HG02885 (cell line): Measurements from ENCODE around the gene RAB31.

Source experiments
- ATAC-seq: cut with Tn5 transposase; IDR thresholded peaks from one replicate; pipeline ENCODE4 v1.9.1; 2021; ENCODE audit warnings: mild to moderate bottlenecking; ENCODE audit not compliant: unreplicated experiment, poor library complexity

Gene RAB31

DNA sequence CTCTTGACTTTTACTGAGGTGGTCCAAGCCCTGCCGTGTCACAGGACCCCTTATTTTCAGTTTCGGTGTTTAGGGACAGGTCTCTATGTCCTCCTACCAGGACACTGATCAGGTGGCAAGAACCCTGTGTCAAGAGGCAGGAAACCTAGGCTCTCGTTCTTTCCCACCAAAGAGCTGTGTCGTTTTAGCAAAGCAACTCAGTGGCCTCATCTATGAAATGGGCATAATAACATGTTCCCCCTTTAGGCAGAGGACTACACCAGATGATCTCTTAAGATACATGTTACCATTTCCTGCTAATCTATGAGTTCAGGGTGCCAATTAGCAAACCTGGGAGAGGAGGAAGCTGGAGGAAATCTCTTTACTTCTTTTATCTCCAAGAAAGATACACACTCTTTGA is 1.9 kb downstream of the RAB31 start:
- no peak for ATAC-seq

DNA sequence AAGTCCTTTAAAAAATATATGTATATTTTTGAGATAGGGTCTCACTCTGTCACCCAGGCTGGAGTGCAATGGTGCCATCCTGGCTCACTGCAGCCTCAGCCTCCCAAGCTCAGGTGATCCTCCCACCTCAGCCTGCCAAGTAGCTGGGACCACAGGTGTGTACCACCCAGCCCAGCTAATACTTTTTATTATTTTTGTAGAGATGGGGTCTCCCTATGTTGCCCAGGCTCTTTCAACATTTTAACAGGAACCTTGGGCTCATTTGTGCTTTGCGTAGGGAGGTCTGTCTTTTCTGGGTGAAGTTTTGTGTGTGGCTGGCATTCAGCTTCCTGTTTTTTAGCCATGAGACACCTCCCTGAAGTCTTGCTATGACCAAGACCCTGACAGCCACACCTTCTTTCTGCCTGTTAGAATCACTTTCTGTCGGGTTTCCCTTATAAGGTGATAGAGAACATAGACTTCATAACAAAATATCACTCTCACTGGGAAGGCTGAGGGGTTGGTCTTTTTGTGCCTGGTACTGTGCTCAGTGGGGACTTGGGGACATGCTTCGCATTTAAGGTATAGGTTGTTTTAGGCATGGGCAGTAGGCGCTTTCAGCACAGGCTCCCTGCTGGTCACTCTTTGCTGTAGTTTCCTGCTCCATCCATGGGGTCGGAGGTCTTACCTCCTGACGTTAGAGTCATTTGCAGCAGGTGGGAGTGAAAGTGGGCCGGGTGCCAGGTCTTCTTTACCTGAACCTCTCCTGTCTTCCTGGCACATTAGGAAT is 3.4 kb downstream of the RAB31 start:
- peak; percentile 61 for ATAC-seq

DNA sequence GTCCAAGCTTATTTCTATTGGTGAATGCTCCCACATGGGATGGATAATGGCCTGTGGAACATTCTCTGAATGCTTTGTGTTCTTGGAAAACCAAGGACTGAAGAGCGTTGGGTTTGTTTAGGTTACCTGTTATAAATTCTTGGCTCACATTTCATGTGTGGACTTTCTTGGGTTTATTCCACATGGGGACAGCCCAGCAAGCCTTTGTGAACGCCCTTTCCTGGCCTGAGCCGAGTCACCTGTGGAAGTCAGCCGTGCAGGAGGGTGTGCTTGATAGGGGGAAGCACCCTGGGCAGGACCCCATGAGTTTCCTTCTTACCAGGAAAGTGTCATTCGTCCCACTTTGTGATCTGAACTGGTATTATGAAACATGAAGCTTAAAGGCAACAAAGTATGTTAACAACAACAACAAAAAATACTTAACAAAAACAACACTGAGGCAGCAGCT is 4.1 kb downstream of the RAB31 start:
- ATAC-seq = no peak

DNA sequence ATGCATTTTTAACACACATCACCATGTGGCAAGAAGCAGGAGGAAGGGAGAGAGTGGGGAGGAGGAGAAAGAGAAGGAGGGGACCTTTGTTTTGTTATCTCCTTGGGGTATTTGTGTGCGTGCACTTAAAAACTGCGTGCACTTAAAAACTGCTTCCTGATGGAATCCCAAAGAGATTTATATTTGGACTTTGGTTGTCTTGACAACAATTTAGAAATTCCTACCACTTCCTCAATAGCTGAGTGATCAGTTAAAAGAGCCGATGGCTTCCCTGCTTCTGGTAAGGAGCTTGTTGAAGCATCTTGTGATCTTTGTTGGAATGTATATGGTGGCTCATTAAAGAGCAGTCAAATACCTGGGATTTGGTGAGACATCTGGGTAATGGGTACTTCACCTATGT is 4.5 kb downstream of the RAB31 start:
- ATAC-seq = no peak

DNA sequence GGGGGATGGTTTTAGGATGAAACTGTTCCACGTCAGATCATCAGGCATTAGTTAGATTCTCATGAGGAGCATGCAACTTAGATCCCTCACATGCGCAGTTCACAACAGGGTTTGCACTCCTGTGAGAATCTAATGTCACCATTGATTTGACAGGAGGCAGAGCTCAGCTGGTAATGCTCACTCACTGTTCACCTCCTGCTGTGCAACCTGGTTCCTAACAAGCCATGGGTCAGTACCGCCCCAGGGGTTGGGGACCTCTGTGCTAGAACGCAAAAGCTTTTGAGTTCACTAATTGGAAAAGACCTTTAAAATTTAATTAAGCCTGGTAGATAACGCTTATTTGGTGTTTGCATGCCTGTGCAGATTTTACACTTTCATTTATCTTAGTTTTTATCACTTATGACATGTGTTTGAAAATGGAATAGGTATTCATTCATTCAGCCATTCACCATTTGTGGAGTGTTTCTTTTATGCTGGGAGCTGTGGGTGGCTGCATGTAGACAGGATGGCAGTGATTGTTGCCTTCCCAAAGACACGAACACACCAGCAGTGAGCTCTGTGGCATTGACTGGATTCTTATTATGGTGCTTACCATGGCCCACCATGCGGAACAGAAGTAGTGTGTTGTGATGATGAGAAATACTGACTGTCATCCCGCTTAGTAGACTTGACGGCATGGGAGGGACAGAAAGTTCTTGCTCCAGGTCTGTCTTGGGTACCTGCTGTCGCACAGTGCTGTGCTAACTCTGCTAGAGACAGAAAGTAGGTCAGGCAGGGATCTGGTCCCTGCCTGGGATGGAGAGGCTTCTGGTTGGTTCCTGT is 6.4 kb downstream of the RAB31 start:
- ATAC-seq = no peak

DNA sequence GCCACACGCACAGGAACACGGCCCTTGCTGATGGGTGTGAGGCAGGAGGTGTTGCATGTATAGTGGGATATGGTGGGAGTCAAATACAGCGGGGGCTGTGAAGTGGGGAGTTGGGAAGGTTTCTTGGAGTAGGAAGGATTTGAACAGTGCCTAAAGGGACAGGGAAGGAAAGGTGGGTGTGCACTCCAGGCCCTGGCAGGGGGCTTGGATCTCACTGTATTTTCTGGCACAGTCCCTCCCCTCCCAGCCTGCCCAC is 6.9 kb downstream of the RAB31 start:
- ATAC-seq = no peak

DNA sequence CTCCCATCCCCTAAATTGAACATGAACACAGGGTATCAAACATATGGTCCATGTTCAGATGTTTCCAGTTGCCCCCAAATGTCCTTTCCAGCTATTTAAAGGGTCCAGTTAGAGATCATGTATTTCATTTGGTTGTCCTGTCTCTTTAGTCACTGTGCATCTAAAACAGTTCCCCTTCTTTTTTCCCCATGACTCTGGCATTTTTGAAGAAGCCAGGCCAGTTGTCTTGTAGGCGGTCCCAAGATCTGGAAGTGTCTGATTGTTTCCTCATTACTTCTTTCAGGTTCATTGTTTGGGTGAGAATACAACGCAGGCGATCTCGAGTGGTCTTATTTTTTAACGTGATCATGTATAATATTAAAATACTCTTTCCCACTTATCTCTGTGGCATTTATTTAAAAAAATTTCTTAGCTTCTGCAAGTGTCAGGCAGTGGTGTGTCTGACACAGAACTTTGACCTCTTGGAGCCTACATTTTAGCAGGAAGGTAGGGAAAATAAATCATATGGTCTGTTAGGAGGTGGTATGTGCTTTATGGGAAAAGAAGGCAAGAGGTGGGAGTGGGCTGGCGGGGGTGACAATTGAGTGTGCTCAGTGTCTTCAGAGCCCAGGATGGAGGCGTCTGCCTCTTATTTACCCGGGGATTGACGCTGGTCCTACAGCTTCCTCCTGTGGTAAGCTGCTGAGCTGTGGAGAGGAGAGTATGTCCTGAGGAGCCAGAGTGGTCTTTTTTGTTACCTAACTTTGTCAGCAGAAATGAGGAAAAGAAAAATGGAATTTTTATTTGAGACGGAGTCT is 8.1 kb downstream of the RAB31 start:
- no peak for ATAC-seq

DNA sequence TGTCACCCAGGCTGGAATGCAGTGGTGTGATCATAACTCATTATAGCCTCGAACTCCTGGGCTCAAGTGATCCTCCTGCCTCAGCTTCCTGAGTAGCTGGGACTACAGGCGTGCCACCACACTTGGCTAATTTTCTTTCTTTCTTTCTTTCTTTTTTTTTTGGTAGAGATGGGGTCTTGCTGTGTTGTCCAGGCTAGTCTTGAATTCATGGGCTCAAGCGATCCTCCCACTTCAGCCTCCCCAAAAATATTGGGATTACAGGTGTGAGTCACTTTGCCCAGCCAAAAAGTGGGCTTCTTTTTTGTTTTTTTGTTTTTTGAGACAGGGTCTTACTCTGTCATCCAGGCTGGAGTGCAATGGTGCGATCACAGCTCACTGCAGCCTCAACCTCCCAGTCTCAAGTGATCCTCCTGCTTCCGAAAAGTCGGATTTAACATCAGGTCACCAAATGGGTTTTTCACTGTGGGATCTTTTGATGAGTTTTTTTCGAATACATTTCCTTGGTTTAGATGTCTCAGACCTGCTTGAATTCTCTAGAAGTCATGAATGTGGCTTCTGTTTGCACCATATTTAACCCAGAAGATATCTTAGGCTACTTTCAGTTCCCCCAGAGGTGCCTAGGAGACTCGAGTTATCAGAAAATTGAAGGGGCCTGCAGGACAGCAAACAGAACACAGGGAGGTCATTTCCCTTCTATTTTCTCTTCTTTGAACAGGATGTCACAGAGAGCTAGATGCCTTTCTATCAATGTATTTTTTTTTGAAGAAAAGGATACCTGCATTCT is 8.9 kb downstream of the RAB31 start:
- peak; percentile 77 for ATAC-seq

DNA sequence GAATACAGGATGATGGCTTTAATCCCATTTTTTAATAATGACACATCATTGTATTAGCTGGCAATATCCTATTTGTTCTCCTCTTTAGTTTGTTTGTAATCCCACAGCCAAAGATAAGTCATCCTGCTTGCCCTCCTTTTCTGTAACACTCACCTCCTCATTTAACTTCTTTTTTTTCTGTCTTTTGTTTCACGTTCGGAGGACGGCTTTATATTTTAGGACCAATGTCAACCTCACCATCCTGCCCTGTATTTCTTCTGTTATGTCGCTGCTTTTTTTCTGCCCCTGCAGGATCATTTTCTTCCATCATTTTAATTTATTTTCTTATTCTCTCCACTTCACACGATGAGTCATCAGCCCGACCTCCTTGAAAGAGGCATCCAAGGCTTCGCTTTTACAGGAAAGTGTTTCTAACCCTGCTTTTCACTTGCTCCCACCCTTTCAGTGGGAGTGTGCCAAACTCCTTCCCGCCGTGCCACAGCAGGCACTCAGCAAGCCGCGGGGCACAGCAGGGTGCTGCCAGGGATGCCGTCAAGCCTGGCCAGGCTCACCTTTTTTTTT is 11.4 kb downstream of the RAB31 start:
- ATAC-seq = no peak

DNA sequence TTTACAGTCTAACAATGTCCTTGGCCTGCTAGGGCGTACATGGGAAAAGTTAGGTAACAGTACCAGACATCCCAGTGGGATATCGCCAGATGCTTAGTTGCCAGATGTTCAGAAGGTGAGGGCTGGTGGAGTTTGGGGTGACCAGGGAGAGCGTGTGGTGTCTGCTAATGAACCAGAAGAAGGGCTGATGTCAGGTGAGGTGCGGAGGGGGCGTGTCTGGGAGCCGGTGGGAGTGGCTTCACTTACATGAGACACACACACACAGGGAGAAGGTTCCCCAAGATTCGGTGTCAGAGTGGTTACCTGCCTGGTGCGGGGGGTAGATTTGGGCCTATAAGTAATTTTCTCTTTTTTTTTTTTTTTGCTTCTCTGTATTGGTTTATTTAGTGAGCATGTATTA is 12.2 kb downstream of the RAB31 start:
- no peak for ATAC-seq

DNA sequence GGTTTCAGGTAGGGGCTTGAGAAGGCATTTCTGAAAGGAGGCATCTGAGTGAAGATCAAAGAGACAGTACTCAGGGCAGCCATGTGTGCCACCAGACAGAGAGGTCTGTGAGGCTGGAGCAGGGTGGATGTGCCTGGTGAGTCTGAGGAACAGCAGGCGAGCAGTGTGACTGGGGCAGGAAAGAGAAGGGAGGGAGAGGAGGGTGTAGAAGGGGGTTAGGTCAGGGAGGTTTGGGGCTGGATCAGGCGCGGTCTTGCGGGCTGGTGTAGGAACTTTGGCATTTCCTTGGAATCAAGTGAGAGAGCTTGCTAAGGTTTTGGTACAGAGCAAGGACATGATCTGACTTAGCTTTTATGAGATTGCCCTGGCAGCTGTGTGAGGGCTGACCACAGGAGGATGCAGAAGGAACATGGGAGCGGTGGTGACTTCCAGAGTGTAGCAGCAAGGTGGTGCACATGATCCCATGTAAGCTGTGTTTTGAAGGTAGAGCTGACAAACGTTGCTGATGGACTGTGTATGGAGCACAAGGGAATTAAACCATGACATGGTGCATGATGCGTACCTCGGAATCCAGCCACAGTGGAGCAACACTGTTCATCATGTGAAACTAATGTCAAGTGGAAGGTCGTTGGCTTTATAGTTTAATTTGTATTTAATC is 13.9 kb downstream of the RAB31 start:
- ATAC-seq = no peak

DNA sequence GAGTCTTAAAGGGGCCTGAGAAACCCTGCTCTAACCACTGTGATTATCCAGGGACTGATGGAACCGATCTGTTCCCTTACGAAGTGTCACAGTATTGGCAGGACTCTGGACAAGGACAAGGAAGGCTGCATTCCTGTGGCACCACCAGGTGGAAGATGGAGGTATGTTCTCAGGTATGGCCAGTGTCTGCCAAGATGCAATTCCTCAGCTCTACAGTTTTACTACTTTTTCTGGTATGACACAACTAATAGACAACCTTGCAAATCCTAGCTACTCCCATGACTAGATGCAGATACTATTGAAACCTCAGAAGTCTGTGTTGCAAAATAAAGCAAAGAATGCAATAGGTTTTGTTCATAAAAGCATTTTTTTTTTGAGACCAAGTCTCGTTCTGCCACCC is 14.6 kb downstream of the RAB31 start:
- ATAC-seq = no peak

DNA sequence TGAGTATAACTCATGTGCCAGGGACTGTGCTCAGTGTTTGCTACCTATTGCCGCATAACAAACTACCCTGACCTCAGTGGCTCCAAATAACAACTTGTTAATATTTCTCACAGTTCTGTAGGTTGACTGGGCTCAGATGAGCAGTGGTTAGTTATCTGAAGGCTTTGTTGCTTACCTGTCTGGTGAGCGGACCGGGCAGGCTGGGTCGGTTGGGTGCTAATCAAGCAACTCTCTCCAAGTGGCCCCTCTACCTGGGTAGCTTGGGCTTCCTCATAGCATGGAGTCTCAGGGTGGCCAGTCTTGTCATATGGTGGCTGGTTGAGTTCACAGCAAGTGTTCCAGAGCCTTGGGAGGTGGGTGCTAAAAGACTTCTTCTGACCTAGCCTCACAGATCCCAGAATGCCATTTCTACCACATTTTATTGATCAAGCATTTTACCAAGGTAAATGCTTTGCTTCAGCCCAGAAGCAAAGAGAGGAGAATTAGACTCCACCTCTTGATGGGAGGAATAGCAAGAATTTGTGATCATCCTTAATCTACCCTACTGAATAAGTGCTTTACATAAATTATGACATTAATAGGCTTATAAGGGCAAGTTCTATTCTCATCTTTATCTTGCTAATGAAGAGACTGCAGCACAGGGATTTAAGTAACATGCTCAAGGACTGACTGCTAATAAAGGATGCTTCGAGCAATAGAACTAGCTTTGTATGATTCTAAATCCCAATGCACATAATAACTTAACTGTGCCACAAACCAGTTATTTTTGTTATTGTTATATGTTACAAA is 16.9 kb downstream of the RAB31 start:
- ATAC-seq = no peak

DNA sequence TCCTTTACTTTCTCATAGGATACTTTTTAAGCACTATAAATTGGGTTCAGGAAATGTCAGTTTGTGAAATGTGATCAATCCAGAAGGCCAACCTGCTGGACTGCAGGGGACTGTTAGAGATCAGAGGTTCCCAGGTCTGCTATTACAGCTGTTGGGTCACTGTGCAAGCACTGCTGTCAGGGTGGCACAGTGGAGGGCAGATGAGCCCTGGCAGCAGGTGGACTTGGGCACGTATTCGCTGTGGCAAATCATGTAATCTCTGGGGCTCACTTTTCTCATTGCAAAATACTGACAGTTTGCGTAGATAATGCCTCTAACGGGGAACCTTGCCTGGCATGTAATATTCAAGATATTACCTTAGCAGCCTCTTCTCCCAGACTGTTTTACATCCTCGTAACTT is 18.1 kb downstream of the RAB31 start:
- ATAC-seq = no peak

DNA sequence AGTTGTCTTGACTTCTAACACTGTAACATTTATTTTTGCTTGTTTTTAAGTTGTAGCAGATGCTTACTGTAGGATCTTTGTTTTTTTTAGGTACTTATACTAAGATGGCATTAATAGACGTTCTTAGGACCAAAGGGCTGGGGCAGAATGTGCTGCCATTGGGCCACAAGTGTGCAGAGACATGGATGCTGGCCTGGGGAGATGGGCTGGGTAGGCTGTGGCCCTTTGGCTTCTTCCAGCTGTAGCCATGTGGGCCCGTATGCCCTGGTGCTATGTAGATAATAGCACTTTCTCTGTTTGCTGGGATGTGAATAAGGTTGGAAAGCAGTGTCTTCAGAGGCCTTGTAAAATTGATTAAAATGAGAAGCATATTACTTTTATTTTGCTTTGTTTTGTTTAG is 18.8 kb downstream of the RAB31 start:
- no peak for ATAC-seq

DNA sequence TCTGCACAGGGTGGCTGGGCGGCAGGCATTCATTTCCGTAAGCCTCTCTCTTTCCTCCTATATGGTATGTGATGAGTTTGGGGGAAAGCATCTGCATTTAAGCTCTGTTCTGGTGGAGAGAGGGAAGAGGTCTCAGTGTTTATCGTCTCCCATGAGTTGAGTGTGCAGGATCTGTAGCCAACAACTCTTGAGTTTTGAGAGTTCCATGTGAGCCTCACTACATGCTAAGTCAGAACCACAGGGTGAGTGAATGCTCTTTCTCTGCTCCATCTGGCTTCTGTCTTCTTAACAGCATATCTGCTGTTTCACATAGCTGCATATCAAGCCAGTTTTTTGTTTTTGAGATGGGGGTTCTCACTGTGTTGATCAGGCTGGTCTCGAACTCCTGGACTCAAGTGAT is 22.7 kb downstream of the RAB31 start:
- no peak for ATAC-seq

DNA sequence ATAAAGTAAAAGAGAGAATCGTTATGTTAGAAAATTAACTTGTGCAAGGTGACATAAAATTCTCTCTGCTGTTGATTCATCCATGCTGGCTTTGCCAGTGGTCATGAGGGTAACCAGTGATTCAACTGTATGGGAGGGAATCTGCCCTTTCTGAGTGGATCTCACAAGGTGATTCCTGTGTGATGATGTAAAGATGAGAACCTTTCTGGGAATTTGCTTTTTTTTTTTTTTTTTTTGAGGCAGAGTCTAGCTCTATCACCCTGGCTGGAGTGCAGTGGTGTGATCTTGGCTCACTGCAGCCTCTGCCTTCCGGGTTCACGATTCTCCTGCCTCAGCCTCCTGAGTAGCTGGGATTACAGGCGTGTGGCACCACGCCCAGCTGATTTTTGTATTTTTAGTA is 23.3 kb downstream of the RAB31 start:
- no peak for ATAC-seq

DNA sequence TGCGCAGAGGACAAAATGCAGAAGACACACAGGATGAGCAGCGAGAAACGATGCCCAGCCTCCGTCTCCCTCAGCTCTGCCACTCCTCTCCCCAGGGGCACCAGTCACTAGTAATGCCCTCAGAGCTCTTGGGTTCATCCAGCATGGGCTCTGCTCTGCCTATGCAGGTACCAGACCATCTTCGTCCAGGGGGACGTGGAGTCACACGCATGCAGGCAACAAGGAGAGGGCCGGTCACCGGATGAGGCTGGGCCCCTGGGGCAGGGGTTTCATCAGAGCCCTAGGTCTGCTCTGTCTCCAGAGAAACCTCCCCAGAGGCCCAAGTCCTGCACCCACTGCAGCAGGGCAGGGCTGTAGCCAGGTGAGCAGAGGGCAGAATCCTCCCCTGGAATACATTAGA is 23.9 kb downstream of the RAB31 start:
- no peak for ATAC-seq

DNA sequence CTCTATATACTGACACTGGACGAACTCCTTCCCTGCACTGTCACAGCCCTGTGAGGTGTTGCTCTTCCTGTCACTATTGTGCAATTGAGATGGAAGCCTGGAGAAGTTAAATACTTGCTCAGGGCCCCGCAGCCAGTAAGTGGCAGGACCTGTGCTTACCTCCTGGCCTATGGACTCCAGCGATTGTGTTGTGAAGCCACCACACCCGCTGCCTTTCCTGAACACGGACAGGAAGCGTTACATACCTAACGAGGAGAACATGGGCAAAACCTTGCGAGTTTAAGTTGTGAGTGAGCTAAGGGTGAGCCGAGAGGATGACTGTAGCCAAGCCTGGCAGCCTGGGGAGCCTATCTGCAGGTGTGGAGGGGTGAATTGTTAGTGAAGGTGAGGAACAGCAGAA is 26.1 kb downstream of the RAB31 start:
- ATAC-seq = no peak
